Measurements from ENCODE around the gene PSMB3.
A peak's percentile ranks its signal among the peaks of the same experiment; 100 is the strongest.

Gene PSMB3

DNA sequence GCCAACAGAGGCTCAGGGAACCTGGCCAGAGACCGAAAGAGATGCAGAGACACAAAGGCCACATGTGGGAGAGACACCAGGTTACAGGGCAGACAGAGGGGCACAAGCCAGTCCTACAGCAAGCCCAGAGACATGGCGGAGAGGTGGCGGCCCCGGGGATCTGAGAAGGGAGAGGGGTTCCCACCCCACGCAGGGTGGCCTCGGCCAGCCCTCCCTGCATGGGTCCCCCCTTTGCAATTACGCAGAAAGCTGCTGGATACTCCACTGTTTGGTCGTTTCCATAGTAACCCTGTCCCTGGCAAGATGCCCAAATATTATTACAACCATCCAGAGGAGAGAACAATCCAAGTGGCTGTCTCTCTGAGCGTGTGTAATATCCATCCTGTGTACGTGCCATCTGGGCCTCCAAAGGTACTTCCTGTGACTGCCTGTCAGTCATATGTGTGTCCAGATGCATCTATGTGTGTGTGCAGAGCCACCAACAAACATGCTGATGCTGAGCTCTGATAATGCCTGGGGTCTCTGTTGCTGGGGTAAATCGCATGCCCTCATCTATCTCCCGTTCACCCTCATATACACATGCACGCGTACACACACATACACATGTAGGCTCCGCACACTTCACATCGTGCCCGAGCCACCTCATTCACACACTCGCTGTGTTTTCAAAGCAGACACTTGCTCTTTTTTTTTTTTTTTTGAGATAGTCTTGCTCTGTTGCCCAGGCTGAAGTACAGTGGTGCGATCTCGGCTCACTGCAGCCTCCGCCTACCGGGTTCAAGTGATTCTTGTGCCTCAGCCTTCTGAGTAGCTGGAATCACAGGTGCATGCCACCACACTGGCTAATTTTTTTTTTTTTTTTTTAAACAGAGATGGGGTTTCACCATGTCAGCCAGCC lies 9.9 kb upstream of the PSMB3 start:
- peak overlapping the region; percentile 19; the same call in 1 of the 2 replicates for H3K4me3 ChIP-seq (ENCODE audit: low read depth, low read length)
- TF ChIP-seq, protein P1, sequence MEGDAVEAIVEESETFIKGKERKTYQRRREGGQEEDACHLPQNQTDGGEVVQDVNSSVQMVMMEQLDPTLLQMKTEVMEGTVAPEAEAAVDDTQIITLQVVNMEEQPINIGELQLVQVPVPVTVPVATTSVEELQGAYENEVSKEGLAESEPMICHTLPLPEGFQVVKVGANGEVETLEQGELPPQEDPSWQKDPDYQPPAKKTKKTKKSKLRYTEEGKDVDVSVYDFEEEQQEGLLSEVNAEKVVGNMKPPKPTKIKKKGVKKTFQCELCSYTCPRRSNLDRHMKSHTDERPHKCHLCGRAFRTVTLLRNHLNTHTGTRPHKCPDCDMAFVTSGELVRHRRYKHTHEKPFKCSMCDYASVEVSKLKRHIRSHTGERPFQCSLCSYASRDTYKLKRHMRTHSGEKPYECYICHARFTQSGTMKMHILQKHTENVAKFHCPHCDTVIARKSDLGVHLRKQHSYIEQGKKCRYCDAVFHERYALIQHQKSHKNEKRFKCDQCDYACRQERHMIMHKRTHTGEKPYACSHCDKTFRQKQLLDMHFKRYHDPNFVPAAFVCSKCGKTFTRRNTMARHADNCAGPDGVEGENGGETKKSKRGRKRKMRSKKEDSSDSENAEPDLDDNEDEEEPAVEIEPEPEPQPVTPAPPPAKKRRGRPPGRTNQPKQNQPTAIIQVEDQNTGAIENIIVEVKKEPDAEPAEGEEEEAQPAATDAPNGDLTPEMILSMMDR (IDR thresholded peaks at IDR 0.05; ENCODE audit: low read depth, low read length): no peak
- peaks cover 37% of the 10 kb centered on the region for H3K4me1 ChIP-seq
- H3K36me3 ChIP-seq: peaks cover 28% of the 10 kb centered on the region
- no peaks in the 10 kb centered on the region for H3K9me3 ChIP-seq
- no peaks in the 10 kb centered on the region for H3K27me3 ChIP-seq
- DNase-seq: peak; percentile 79

DNA sequence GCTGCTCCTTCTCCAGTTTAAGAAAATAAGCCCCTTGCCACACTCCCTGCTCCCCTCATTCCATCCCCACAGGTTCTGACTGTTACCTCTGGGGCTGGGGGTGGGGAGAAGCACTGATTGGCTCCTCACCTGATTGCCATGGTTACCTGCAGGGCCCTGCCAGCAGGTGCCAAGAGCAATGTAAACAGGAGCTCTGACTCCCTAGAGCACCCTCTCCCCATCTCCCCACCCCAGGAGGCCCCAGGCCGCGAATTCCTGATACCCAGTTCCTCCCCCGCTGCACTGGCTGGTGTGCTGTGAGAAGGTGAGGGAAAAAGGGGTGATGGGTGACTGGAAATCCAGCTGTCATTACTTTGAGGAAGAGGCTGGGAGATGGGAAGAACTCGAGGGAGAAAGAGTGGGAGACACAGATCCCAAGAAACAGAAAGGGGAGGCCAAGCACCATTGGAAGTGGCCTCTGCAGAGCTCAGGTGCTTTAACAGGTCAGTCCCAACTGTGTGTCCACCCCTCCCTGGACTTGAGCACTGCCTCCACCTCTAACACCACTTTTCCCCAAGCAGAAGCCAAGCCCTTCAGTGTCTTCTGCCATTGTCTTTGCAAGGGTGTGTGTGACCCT lies 8.9 kb upstream of the PSMB3 start:
- no peak overlapping the region for H3K4me3 ChIP-seq (ENCODE audit: low read depth, low read length)
- H3K36me3 ChIP-seq: peaks cover 20% of the 10 kb centered on the region
- TF ChIP-seq, protein P1 (IDR thresholded peaks at IDR 0.05; ENCODE audit: low read depth, low read length): no peak
- no peak for DNase-seq
- H3K27me3 ChIP-seq: no peaks in the 10 kb centered on the region
- peaks cover 37% of the 10 kb centered on the region for H3K4me1 ChIP-seq
- H3K9me3 ChIP-seq: no peaks in the 10 kb centered on the region

DNA sequence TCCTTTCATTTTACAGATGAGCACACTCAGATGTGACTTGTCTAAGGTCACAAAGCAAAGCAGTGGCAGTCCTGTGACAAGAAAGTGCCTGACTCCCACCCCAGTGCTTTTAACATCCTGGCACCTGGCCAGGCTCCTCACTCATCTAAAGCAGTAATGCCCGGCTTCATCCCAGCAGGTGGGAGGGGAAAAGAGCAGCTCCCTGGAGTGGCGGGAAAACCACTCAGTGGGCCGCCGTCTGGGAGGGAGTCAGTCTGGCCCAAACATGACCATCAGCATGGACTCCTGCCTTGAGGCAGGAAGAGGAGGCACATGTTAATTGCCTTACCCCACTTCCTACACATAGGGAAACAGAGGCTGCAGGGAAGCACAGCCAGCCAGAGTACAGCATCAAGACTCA lies 7.0 kb upstream of the PSMB3 start:
- TF ChIP-seq, protein P1 (IDR thresholded peaks at IDR 0.05; ENCODE audit: low read depth, low read length): no peak
- Histone ChIP-seq H3K36me3 (peaks cover 6% of the 10 kb centered on the region), H3K4me1 (peaks cover 40% of the 10 kb centered on the region), H3K4me3 (ENCODE audit: low read depth, low read length) (peak overlapping the region; percentile 96), H3K27me3 (no peaks in the 10 kb centered on the region), H3K9me3 (no peaks in the 10 kb centered on the region)
- peak; percentile 79 for DNase-seq

DNA sequence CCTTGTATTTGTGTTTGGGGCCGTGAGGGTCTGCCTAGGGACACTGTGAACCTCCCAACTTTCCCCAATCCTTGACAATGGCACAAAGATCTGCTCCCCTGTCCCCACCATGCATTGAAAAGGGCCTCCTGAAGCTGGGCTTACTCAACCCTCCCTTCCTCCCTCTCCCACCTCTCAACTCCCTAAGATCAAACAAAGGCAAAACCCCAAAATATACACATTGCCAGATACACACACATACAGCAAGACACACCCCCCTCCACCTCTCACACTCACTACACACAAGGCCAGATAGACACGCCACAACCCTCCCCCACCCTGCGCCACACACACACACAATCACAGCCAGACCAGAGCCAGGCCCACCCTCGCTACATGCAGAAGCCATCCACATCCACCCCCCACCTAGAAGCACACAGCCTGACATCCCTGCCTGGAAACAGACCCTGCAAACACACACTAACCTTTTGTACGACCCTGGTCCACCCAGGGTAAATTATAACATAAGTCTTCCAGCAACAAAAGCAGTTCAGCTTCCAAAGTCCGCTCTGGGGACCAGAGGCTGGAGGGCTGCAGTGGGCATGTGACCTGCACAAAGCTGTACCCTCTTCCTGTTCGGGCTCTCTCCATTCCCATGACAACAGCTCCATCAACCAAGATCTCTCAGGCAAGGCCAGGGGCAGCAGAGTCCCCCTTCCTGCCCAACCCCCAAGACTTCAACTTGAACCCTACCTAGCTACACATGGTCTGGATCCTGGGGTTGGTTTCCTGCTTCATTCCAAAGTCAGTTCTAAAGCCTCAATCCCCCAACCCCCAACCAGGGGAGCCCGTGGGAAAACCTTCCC lies 6.3 kb upstream of the PSMB3 start:
- Histone ChIP-seq H3K9me3 (no peaks in the 10 kb centered on the region), H3K36me3 (no peaks in the 10 kb centered on the region; the same call in none of the 2 replicates), H3K27me3 (no peaks in the 10 kb centered on the region), H3K4me1 (peaks cover 42% of the 10 kb centered on the region), H3K4me3 (ENCODE audit: low read depth, low read length) (peak overlapping the region; percentile 96)
- no peak for DNase-seq
- TF ChIP-seq, protein P1 (IDR thresholded peaks at IDR 0.05; ENCODE audit: low read depth, low read length): no peak

- no peak for DNase-seq
- peak overlapping the region; percentile 96 for H3K4me3 ChIP-seq (ENCODE audit: low read depth, low read length)
- H3K9me3 ChIP-seq: no peaks in the 10 kb centered on the region
- no peaks in the 10 kb centered on the region for H3K27me3 ChIP-seq
- H3K36me3 ChIP-seq: no peaks in the 10 kb centered on the region; the same call in 1 of the 2 replicates
- TF ChIP-seq, protein P1 (IDR thresholded peaks at IDR 0.05; ENCODE audit: low read depth, low read length): no peak
- H3K4me1 ChIP-seq: peaks cover 38% of the 10 kb centered on the region
These were observed 5.6 kb upstream of the PSMB3 start for GRCh38 chr17:38746849-38747462.
